Germinal center (tissue), 1 donor: ENCODE data around the gene MRPL34.
A peak's percentile ranks its signal among the peaks of the same experiment; 100 is the strongest.
"Not testable (repeated sequence)": the region's sequence is repeated elsewhere in the genome, so short reads cannot be mapped to it uniquely, and the experiment has no call there.

Source experiments
- DNase-seq: peaks from one replicate; pipeline ENCODE4 v3.0.0; 2012; ENCODE audit warnings: mixed read lengths, low spot score

The MRPL34 gene

GRCh38 chr19:17305517-17306284 lies at the start of gene MRPL34:
Gene MRPL34 (plus strand): TSS chr19:17305872. CDS start chr19:17305893, 21 bp downstream.
- peak; percentile 91 for DNase-seq

- no peak for DNase-seq
These were observed 49.5 kb upstream of the MRPL34 start for GRCh38 chr19:17256130-17256529.

GRCh38 chr19:17259118-17259780 lies 46.4 kb upstream of the MRPL34 start:
- no peak for DNase-seq

- no peak for DNase-seq
These were observed 45.7 kb upstream of the MRPL34 start for GRCh38 chr19:17259934-17260333.

- DNase-seq = peak; percentile 92
These were observed 44.8 kb upstream of the MRPL34 start for GRCh38 chr19:17260842-17261325.

- DNase-seq = no peak
These were observed 43.1 kb upstream of the MRPL34 start for GRCh38 chr19:17262557-17262956.

- no peak for DNase-seq
These were observed 41.7 kb upstream of the MRPL34 start for GRCh38 chr19:17263712-17264640.

GRCh38 chr19:17264641-17264979 lies 41.1 kb upstream of the MRPL34 start, which contains the start of gene USHBP1:
Gene USHBP1 (minus strand): TSS chr19:17264745. CDS start chr19:17264299, 446 bp downstream.
- DNase-seq = no peak

- no peak for DNase-seq
These were observed 39.6 kb upstream of the MRPL34 start for GRCh38 chr19:17266026-17266425.

GRCh38 chr19:17266589-17266974 lies 39.1 kb upstream of the MRPL34 start:
- no peak for DNase-seq

- peak; percentile 99 for DNase-seq
These were observed 38.5 kb upstream of the MRPL34 start, which contains the start of gene BABAM1 for GRCh38 chr19:17266975-17267788. Gene BABAM1 (plus strand): TSS chr19:17267443. CDS start chr19:17268807, 1,364 bp downstream.

GRCh38 chr19:17268754-17269153 lies 36.9 kb upstream of the MRPL34 start:
- no peak for DNase-seq

GRCh38 chr19:17274892-17275291 lies 30.8 kb upstream of the MRPL34 start:
- not testable (repeated sequence) for DNase-seq

- DNase-seq = no peak
These were observed 30.1 kb upstream of the MRPL34 start for GRCh38 chr19:17275441-17276175.

GRCh38 chr19:17279436-17279835 lies 26.2 kb upstream of the MRPL34 start:
- DNase-seq = no peak

GRCh38 chr19:17281391-17282304 lies 24.0 kb upstream of the MRPL34 start, which contains the start of gene ANKLE1:
Gene ANKLE1 (plus strand): TSS chr19:17281901. CDS start chr19:17281921, 20 bp downstream.
- DNase-seq = peak; percentile 84

GRCh38 chr19:17282488-17283125 lies 23.1 kb upstream of the MRPL34 start:
- peak; percentile 84 for DNase-seq

GRCh38 chr19:17283504-17283996 lies 22.1 kb upstream of the MRPL34 start:
- no peak for DNase-seq
